Astrocyte of the hippocampus (primary cell): ENCODE data around the gene PMM2.
"Not testable (repeated sequence)": the region's sequence is repeated elsewhere in the genome, so short reads cannot be mapped to it uniquely, and the experiment has no call there.

ENCODE experiments used
- DNase-seq: peaks from one replicate; pipeline ENCODE4 v3.0.0; 2011; ENCODE audit warnings: low read depth, low spot score

PMM2 gene

DNA sequence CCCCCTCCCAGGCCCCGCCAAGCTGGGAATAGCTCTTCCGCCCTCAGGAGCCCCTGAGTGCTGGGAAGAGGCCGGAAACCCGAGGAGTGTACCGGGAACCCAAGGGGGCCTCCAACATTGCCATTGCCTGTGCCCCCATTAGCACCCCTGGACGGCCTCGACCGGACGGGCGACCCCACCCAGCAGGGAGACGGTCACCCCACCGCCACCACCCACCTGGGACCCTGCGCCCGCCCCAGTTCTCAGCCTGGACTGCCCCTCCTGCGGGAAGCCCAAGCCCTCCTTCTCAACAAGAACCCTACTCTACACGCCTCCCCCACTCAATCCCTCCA lies 69.2 kb downstream of the PMM2 start:
- no peak for DNase-seq

DNA sequence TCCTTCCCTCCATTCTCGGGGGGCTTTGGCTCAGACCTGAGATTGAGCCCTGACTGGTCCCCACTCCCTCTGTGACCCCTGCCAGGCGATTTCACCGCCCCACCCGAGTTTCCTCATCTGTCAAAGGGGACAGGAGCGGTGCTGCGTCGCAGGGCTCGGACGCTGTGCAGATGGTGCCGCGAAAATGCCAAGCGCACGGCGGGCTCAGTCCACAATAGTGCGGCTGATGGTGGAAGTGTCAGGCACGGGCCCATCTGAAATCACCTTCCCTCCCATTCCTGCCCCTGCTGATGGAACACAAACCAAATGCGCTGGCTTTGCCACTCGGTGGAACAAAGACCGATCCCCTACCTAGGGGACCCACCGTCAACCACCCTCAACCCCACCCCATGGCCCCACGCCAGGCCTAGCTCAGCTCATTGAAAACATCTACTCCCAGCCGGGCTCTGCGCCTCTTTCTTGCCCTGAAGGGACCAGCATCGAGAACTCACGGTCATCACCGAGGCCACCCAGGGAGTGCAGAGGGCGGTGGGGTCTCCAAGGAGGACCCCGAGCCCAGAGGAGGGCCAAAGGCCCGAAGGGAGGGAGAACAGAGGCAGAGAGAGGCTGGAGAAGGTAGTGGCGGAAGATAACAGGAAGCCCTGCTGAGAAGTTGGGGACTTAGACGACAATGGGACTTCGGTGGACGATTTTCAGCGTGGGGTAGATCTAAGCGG lies 69.7 kb downstream of the PMM2 start:
- peak; percentile 62 for DNase-seq

DNA sequence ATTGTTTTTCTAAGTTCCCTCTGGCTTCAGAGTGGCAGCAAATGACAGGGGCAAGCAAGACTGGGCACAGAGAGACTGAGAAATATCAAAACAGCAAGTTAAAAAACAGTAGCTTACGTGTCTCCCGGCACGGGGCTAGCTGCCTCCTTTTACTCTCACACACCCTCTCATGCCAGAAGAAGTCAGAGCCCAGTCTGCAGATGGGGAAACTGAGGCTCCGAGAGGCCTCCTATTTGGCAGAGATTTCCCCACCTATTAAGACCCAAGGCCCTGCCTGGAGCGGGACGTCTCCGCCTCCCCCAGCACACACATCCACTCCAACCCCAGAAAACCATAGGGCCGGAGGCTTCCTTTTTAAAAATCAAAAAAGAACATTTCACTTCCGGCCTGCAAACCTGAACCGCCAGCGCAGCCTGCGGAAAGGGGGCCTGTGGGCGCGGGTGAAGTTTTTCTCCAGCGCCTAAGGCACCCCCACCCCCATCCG lies 70.3 kb downstream of the PMM2 start:
- no peak for DNase-seq

DNA sequence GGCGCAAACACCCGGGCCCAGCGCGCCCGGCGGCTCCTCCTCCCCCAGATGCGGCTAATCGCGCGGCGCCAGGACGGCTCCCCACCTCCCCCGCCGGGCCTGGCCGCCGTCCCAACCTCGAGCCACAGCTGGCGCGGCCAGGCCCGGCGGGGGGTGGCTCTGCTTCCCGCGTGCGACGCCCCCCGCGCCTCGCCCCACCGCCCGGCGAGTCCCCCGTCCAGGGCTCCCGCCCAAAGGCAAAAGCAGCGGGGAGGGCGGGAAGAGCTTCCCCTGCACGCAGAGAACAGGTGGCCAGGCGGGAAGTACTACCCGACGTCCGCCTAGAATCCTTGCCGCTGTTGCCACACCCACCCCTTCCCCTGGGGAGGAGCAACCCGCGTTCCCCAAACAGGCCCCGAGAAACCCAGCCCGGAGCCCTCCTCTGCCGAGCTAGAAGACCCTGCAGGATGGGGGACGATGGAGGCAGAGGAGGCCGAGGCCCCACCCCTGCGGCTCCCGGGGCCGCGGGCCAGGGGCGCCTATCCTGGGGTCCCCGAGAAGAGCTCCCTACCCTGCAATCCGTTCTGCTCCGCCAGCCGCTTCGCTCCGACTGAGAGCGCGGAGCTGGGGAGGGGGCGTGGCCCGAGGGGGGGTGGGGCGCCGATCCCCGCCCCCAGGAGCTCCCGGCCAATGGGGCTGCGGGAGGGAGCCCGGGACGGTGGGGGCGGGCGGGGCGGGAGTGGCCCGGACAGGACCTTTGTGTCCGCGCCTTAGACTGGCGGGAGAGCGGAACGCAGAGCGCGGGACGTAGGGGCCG lies 71.0 kb downstream of the PMM2 start, which contains the start of gene CARHSP1:
Gene CARHSP1 (minus strand): TSS at position 591 of the 796 bp plus-strand sequence. CDS start 9,678 bp downstream, outside the sequence.
- peak; percentile 96 for DNase-seq

DNA sequence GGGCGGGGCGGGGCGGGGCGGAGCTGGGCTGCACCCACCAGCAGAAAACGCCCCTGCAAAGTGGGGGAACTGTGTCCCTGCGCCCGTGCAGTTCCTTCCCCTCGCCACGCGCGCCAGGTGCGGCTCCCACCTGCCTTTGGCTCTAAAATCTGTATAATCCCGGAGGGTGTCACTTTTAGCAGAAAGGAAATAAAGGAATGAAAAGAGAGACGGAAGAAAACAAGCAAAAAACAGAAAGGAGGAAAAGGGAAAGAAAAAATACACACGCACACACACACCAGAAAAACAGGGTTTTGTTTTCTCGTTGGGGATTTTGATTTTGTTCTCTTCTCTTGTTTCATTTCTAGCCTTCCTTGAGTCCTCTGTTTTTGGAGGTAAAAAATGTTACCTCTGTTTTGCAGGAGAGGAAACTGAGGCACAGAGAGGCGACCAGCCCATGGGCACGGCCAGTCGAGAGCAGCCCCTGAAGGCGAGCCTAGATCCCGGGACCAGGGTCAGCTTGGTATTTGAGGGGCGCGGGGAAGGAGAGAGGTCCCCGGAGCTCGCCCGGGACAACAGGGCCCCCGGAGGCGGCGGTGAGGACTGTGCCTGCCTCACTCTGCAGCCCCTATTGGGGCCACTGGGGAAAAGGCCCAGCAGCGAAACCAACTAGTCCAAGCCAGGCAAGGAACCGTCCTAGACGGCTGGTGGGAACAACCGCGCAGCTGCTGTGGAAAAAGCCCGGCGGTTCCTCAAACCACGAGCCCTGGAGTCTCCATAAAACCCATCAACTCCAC lies 71.8 kb downstream of the PMM2 start:
- no peak for DNase-seq

DNA sequence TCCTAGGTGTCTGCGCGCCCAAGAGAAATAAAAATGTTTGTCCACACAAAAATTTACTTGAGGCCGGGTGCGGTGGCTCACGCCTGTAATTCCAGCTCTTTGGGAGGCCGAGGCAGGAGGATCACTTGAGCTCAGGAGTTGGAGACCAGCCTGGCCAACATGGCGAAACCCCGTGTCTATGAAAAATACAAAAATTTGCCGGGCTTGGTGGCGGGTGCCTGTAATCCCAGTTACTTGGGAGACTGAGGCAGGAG lies 72.3 kb downstream of the PMM2 start:
- not testable (repeated sequence) for DNase-seq

DNA sequence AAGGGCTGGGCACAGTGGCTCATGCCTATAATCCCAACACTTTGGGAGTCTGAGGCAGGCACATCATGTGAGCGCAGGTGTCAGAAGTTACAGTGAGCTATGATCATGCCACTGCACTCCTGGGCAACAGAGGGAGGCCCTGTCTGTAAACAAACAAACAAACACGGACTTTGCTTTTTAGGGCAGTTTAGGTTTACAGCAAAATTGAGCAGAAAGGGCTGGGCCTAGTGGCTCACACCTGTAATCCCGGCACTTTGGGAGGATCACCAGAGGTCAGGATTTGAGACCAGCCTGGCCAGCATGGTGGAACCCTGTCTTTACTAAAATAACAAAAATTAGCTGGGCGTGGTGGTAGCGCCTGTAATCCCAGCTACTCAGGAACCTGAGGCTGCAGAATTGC lies 74.4 kb downstream of the PMM2 start:
- DNase-seq, result no peak

DNA sequence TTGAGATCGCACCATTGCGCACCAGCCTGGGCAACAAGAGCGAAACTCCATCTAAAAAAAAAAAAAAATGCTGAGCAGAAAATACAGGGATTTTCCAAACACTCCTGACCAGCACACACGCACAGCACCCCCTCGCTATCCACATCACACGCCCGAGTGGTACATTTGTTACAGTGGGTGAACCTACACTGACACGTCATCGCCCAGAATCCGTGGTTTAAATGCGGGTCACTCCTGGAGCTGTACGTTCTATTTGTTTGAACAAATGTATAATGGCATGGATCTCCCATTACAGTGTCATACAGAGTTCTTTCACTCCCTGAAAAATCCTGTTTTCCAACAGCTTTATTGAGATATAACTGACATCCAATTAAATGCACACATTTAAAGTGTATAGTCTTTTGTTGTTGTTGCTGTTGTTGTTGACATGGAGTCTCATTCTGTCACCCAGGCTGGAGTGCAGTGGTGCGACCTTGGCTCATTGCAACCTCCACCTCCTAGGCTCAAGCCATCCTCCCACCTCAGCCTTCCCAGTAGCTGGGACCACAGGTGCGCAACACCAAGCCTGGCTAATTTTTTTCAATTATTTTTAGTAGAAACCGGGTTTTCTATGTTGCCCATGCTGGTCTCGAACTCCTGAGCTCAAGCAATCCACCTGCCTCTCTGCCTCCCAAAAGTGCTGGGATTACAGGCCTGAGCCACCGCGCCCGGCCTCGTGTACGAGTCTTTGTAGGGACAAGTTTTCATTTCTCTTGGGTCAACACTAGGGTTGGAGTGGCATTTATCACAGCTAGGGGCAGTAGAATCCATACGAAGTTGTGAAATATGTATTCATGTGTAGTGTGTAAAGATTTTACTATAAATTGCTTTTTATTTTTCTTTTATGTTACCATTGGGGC lies 75.6 kb downstream of the PMM2 start:
- DNase-seq, result no peak

DNA sequence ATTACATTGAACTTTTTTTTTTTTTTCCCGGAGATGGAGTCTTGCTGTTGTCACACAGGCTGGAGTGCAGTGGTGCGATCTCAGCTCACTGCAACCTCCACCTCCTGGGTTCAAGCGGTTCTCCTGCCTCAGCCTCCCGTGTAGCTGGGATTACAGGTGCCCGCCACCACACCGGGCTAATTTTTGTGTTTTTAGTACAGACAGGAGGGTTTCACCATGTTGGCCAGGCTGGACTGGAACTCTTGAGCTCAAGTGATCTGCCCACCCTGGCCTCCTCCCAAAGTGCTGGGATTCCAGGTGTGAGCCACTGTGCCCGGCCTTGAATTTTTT lies 76.2 kb downstream of the PMM2 start:
- not testable (repeated sequence) for DNase-seq

DNA sequence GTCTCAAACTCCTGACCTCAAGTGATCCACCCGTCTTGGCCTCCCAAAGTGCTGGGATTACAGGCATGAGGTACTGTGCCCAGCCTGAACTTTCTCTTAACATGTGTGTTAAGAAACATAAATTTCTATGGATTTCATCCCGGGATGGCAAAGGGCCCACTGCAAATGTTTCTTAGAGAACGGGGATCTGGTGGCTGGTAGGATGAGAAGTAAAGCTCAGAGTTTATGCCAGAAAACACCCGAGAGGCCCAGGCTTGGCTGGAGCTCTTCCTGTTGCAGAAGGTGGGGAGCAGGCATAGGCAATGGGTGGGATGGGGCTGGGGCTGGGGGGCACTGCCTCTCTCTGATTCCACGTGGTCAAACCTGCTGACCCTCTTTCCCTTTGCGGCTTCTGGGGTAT lies 76.7 kb downstream of the PMM2 start:
- no peak for DNase-seq

DNA sequence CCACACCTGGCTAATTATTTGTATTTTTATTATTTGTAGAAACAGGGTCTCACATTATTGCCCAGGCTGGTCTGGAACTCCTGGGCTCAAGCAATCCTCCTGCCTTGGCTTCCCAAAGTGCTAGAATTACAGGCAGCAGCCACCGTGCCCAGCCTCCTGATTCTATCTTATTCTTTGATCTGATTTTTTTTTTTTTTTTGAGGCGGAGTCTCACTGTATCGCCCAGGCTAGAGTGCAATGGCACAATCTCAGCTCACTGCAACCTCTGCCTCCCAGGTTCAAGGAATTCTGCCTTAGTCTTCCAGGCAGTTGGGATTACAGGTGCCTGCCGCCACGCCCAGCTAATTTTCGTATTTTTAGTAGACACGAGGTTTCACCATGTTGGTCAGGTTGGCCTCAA lies 77.7 kb downstream of the PMM2 start:
- DNase-seq, result not testable (repeated sequence)

DNA sequence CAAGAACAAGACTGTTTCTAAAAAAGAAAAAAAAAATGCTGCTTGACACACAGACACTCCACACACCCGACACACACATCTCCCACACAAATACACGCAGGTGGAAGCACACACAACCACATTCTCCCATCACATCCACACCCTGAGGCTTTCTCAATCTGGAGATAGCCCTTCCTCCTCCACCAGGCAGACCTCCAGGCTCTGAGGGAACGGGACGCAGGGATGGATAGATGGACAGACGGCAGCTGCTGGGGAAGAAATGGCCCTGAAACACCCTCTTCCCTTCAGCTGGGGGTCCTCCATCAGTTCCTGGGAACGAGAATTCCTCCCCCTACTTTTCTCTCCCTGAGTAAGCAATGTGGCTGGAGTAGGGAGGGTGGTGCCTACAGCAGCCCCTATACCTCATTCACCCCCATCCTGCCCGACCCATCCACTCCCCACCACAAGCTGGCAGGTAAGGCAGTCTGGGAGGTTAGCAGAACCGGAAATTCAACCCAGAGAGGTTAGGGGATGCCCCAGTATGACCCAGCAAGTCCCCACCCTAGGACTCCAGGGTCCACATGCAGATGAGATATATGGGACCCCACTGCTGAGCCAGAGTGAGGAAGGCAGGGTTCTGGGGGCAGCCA lies 80.4 kb downstream of the PMM2 start:
- DNase-seq, result no peak

DNA sequence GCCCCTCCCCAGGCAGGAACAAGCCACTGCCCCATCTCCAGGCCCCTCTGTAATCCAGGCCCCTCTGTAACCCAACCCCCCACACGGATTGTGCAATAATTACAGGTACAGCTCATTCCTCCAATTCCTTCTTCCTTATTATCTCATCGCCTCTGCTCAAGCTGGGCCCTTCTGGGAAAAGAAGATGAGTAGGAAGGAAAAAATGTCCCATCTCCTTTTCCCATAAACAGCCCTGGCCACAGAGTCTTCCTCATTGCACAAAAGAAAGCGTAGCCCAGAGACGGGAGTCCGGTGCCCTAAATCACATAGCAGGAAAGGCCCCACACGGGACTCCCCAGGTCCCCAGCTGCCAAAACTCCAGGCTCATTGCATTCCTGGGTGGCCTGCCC lies 80.9 kb downstream of the PMM2 start:
- no peak for DNase-seq

DNA sequence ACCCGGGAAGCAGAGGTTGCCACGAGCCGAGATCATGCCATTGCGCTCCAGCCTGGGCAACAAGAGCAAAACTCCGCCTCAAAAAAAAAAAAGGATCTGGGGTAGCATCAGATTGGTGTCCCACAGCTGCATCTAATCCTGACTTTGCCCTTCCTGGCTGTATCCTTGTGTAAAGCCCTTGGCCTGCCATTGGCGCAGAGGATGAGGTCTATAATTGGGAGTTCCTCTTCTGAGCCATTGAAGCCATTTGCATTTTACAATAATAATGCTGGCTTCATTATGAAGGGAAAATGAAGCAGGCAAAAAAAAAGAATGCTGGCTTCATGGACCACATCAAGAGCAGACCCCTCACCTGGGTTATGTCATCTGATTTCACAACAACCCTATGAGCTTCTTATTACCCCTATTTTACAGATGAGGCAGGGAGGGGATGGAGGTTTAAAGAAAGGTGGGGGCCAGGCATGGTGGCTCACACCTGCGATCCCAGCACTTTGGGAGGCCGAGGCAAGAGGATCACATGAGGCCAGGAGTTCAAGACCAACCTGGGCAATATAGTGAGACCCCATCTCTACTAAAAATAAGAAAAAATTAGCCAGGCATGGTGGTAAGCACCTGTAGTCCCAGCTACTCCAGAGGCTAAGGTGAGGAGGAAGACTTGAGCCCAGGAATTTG lies 83.3 kb downstream of the PMM2 start:
- no peak for DNase-seq

DNA sequence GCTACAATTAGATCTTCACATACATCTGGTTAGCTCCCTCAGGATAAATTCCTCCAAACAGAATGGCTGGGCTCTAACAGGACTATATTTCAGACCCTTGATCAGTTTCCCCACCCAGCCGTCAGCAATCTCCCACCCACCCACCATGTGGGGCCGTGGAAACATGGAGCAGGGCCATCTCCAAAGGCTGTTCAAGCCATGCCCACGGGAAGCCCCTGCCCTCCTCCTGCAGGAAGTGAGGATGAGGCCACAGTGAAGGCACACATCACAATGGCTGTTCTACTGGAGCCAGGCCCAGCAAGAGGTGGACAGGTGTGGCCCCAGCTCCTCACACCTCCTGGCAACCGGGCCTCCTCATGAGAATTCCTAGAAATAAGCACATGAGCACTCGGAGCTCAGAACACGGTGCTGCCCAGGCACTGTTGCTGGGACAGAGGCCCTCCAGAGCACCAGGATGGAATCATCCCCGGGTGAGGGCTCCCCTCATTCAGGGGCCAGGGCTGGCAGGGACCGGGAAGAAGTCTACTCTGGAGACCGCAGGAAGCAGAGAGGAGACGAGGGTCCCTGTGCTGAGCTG lies 84.5 kb downstream of the PMM2 start, which contains the start of gene LITAFD:
Gene LITAFD (plus strand): TSS at position 311 of the 577 bp plus-strand sequence. CDS start 2,005 bp downstream, outside the sequence.
- DNase-seq, result no peak

DNA sequence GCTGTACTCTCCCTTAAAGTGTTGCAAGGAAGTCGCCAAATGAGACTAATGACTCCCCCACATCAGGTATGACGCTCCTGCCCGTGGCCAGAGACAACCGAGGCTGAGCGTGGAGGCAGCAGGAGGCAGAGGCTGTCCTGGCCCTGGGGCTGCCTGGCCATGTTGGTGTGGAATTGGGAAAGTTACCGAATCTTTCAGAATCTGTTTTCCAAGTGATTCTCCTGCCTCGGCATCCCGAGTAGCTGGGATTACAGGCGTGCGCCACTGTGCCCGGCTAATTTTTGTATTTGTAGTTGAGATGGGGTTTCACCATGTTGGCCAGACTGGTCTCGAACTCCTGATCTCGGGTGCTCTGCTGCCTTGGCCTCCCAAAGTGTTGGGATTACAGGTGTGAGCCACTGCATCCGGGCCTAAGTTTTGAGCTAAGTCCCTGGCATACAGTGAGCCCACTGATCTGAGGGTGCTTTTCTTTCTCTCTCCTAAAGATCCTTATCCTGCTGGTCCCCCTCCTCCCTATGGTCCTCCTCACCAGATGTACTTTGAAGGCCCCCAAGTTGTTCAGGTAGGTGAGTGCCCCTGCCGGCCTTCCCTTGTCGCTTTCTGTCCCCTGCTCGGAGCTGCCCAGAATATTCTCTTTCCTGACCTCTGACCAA lies 85.2 kb downstream of the PMM2 start:
- DNase-seq, result no peak

DNA sequence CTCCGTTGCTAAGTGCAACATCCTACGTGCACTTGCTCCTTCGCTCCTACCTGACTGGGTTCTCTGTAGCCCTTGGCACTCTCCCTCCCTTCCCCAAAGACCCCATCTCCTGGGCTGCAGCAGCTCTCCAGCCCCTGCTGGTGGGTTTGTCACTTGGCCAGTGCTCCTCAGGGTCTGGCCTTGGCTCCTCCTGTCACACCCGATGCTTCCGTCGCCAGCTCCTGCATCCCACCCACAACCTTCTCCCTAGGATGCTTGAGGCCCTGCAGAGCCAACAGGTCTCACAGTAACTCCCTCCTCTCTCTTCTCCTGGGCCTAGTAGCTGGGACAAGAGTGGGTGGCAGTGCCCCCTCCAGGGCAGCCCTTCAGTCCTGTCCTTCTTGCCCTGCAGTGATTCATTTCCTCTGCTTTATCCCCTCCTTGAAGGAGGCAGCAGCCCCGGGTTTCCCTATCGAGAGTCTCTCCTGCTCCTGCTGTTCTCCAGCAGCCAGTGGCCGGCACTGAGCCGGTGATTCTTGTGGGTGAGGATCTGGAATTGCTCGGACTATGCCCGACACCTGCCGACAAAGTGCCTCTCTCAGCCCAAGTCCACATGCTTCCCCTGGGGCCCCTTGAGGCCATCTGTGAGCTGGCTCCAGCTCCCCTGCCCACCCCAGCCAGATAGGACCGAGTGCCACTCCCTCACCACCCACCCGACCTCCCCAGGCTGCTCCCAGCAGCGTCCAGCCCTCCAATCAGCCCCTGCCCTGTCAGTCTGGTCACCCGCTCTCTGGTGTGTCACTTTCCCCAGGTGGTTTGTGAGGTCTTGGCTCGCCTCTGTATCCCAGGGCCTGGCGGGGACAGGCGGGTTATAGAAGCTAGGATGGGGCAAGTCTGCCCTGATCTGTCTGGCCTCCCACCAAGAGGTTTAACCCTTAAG lies 88.3 kb downstream of the PMM2 start:
- DNase-seq, result peak; percentile 60

DNA sequence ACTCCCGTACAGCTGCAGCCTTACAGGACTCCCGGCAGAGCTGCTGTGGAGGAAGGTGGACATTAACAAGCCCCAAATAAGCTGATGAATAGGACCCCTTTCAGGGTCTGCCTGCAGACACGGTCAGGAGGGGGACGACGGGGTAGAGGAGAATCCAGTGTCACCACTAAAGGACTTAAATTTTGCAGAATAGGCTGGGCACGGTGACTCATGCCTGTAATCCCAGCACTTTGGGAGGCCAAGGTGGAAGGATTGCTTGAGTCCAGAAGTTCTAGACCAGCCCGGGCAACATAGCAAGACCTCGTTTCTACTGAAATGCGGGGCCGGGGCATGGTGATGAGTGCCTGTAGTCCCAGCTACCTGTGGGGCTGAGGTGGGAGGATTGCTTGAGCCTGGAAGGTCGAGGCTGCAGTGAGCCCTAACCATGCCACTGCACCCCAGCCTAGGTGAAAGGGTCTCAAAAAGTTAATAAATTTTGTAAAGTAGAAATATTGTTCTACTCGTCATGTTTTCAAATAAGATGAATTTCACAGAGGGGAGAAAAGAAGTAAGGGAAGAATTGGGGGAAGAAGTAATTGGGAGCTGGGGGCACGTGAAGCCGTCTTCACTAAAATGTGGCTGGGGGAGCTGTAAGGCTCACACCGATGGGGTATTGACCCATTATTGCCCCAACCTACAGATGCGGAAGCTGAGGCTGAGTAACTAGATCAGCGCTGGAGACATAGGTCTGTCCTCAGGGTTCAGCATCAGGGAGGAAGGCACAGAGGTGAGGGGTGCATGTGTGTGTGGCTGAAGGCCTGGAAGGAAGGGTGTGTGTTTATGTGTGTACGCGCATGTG lies 89.2 kb downstream of the PMM2 start:
- no peak for DNase-seq
